IgD-negative memory B cell (primary cell): ENCODE data around the gene MAF. TPM values are rescaled to one million over a fixed set of nuclear protein-coding genes. Genes with fewer than 3 reads are reported as not detected.

Source experiments
- H3K27ac Mint-ChIP-seq, 3 donors: one replicate each; pipeline ENCODE4 v1.8.0; 2020 to 2022; ENCODE audit warnings: mild to moderate bottlenecking in 3 of 3, mixed read lengths in 3 of 3, moderate library complexity in 1 of 3
- H3K27me3 Mint-ChIP-seq: one replicate; pipeline ENCODE4 v1.8.0; 2021; ENCODE audit warnings: mixed read lengths
- H3K36me3 Mint-ChIP-seq: one replicate; pipeline ENCODE4 v1.8.0; 2020; ENCODE audit warnings: mild to moderate bottlenecking, mixed read lengths
- H3K4me1 Mint-ChIP-seq, 3 donors: one replicate each; pipeline ENCODE4 v1.8.0; 2020 to 2022; ENCODE audit warnings: mixed read lengths in 3 of 3, mild to moderate bottlenecking in 1 of 3
- H3K4me3 Mint-ChIP-seq, 4 donors: one replicate each; pipeline ENCODE4 v1.8.0; 2020 to 2022; ENCODE audit warnings: mild to moderate bottlenecking in 4 of 4, mixed read lengths in 4 of 4, moderate library complexity in 3 of 4
- H3K9me3 Mint-ChIP-seq, 3 donors: one replicate each; pipeline ENCODE4 v1.8.0; 2020 to 2021; ENCODE audit warnings: mixed read lengths in 3 of 3, mild to moderate bottlenecking in 1 of 3
- polyA plus RNA-seq: library from polyadenylated mRNA; unstranded; fragments of 300-500 nt; fragmentation: Illumina TruSeq; gene quantifications from one replicate; pipeline ENCODE4 v1.2.3, GENCODE V29; 2021

Gene MAF
- polyA plus RNA-seq, 1 donor from 2014 or later: not detected

DNA sequence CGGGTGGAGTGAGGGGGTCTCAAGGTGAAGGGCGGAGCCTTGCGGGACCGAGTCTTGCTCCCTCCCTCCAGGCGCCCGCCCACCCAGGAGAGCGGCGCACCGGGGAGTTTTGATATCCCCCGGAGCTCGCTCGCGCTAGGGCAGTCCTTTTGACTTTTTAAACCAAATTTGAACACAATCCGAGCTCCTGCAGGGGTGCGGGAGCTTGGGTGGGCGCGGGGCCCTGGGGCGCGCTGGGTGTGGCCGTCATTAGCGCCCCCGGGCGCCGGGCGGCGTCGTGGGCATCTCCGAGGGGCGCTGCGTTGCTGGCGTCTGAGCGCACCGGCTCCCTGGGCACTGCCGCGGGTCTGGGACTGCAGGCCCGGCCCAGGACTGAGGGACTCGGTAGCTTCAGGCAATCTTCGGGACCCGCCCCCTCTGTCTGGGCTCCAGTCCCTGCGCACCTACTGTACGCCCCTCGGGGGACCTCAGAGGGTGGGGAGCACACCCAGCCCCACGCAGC is 10.9 kb downstream of the MAF start:
- no peak overlapping the region for H3K27ac Mint-ChIP-seq
- H3K27me3 Mint-ChIP-seq: peaks cover 25% of the 10 kb centered on the region
- H3K9me3 Mint-ChIP-seq: peaks cover 0 to 1% (median 0%) of the 10 kb centered on the region in 3 donors
- H3K36me3 Mint-ChIP-seq: peaks cover 3% of the 10 kb centered on the region
- H3K4me1 Mint-ChIP-seq: peaks cover 0 to 1% (median 0%) of the 10 kb centered on the region in 3 donors
- H3K4me3 Mint-ChIP-seq: no peak overlapping the region

- peaks cover 0 to 1% (median 0%) of the 10 kb centered on the region in 3 donors for H3K4me1 Mint-ChIP-seq
- peaks cover 4% of the 10 kb centered on the region for H3K36me3 Mint-ChIP-seq
- peaks cover 0 to 3% (median 0%) of the 10 kb centered on the region in 3 donors for H3K9me3 Mint-ChIP-seq
- H3K27me3 Mint-ChIP-seq: peaks cover 21% of the 10 kb centered on the region
- no peak overlapping the region for H3K27ac Mint-ChIP-seq
- H3K4me3 Mint-ChIP-seq: no peak overlapping the region
Observed at GRCh38 chr16:79587897-79588296, 12.6 kb downstream of the MAF start.

GRCh38 chr16:79587296-79587695 is 13.2 kb downstream of the MAF start:
- no peak overlapping the region for H3K4me3 Mint-ChIP-seq
- no peak overlapping the region for H3K27ac Mint-ChIP-seq
- H3K36me3 Mint-ChIP-seq: peaks cover 4% of the 10 kb centered on the region
- H3K4me1 Mint-ChIP-seq: peaks cover 0 to 1% (median 0%) of the 10 kb centered on the region in 3 donors
- H3K27me3 Mint-ChIP-seq: peaks cover 22% of the 10 kb centered on the region
- peaks cover 0 to 3% (median 0%) of the 10 kb centered on the region in 3 donors for H3K9me3 Mint-ChIP-seq

DNA sequence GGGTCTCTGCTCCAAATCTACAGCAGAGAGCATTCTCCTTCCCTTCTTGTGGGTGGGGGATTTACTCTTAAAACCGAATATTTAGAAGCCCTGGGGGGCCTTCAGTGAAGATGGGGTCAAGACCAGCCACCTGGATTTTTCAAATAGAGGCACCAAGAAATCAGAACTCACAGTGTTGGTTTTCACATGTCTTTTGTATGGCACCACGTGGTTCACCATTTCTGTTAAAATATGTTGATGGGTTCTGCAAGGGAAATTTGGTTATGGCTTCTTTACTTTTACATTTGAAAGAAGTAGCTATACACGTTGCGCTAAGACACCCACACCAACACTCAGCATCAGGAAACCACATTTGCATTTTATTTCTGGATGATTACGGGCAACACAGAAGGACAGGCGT is 17.7 kb downstream of the MAF start:
- peaks cover 12% of the 10 kb centered on the region for H3K27me3 Mint-ChIP-seq
- H3K4me3 Mint-ChIP-seq: no peak overlapping the region
- H3K4me1 Mint-ChIP-seq: no peaks in the 10 kb centered on the region
- no peak overlapping the region for H3K27ac Mint-ChIP-seq
- peaks cover 0 to 1% (median 0%) of the 10 kb centered on the region in 3 donors for H3K9me3 Mint-ChIP-seq
- H3K36me3 Mint-ChIP-seq: peaks cover 1% of the 10 kb centered on the region

GRCh38 chr16:79580453-79581191 is 19.9 kb downstream of the MAF start:
- H3K36me3 Mint-ChIP-seq: peaks cover 1% of the 10 kb centered on the region
- peaks cover 0 to 1% (median 0%) of the 10 kb centered on the region in 3 donors for H3K9me3 Mint-ChIP-seq
- no peak overlapping the region for H3K4me3 Mint-ChIP-seq
- H3K27ac Mint-ChIP-seq: no peak overlapping the region
- no peaks in the 10 kb centered on the region for H3K4me1 Mint-ChIP-seq
- H3K27me3 Mint-ChIP-seq: peaks cover 24% of the 10 kb centered on the region

GRCh38 chr16:79576602-79577001 is 23.9 kb downstream of the MAF start:
- Mint-ChIP-seq H3K9me3 (peaks cover 0 to 1% (median 0%) of the 10 kb centered on the region in 3 donors), H3K36me3 (no peaks in the 10 kb centered on the region), H3K4me1 (no peaks in the 10 kb centered on the region), H3K4me3 (no peak overlapping the region), H3K27me3 (peaks cover 34% of the 10 kb centered on the region), H3K27ac (no peak overlapping the region)

DNA sequence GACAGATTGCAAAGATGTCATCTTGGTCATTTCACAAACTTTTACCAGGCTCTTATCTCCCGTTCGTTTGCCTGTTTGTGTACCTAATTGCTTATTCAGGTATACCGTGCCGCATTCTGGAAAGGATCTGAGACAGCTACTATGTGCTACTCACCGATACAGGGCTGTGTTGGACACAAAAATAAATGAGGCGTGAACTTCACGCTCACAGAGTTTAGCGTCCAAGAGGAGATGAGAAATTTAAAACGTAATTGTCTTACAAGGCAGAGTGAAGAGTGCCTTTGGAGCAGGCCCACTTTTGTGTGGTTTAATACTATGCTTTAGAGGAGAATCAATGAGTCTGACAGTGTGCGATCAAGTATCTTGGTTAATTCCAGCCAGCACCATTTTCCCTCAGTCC is 26.7 kb downstream of the MAF start:
- H3K27ac Mint-ChIP-seq: no peak overlapping the region
- H3K27me3 Mint-ChIP-seq: peaks cover 32% of the 10 kb centered on the region
- no peak overlapping the region for H3K4me3 Mint-ChIP-seq
- no peaks in the 10 kb centered on the region for H3K4me1 Mint-ChIP-seq
- no peaks in the 10 kb centered on the region for H3K36me3 Mint-ChIP-seq
- H3K9me3 Mint-ChIP-seq: peaks cover 0 to 1% (median 0%) of the 10 kb centered on the region in 3 donors

GRCh38 chr16:79573071-79573470 is 27.5 kb downstream of the MAF start:
- no peaks in the 10 kb centered on the region for H3K36me3 Mint-ChIP-seq

GRCh38 chr16:79571903-79572535 is 28.5 kb downstream of the MAF start:
- H3K4me3 Mint-ChIP-seq: no peak overlapping the region
- H3K4me1 Mint-ChIP-seq: no peaks in the 10 kb centered on the region
- H3K9me3 Mint-ChIP-seq: peaks cover 0 to 1% (median 0%) of the 10 kb centered on the region in 3 donors
- H3K27me3 Mint-ChIP-seq: peaks cover 31% of the 10 kb centered on the region
- no peak overlapping the region for H3K27ac Mint-ChIP-seq
- H3K36me3 Mint-ChIP-seq: no peaks in the 10 kb centered on the region

More at GRCh38 chr16:79573071-79573470, 27.5 kb downstream of the MAF start:
- Mint-ChIP-seq H3K9me3 (peaks cover 0 to 1% (median 0%) of the 10 kb centered on the region in 3 donors), H3K27me3 (peaks cover 32% of the 10 kb centered on the region), H3K27ac (no peak overlapping the region), H3K4me3 (no peak overlapping the region), H3K4me1 (no peaks in the 10 kb centered on the region)

- Mint-ChIP-seq H3K36me3 (no peaks in the 10 kb centered on the region), H3K27ac (no peak overlapping the region), H3K4me1 (no peaks in the 10 kb centered on the region), H3K27me3 (peaks cover 24% of the 10 kb centered on the region), H3K9me3 (peaks cover 0 to 1% (median 0%) of the 10 kb centered on the region in 3 donors), H3K4me3 (no peak overlapping the region)
Observed at GRCh38 chr16:79571065-79571902, 29.3 kb downstream of the MAF start.

DNA sequence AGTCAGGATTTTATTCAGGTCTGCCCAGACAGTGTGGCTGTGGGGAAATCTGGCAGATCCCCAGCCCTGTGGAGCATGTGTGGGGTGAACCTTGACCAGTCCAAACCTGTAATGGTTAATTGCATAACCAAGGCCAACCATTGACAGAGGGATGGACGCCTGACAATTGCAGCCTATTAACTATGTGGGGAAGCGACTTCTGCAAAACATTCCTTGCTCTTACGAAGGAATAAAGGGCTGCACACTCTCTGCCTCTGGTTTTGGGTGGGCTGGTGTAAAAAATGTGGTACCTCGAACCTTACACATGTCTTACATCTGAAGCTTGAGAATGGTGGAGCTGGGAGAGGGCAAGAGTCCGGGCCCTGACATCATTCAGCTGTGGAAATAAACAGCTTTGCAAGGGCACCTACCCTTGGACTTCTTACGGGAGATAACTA is 35.8 kb downstream of the MAF start:
- no peaks in the 10 kb centered on the region for H3K36me3 Mint-ChIP-seq
- H3K4me1 Mint-ChIP-seq: no peaks in the 10 kb centered on the region
- H3K27me3 Mint-ChIP-seq: peaks cover 5% of the 10 kb centered on the region
- no peak overlapping the region for H3K4me3 Mint-ChIP-seq
- peaks cover 0 to under 1% (median 0%) of the 10 kb centered on the region in 3 donors for H3K9me3 Mint-ChIP-seq
- H3K27ac Mint-ChIP-seq: no peak overlapping the region

GRCh38 chr16:79563921-79564320 is 36.6 kb downstream of the MAF start:
- H3K4me3 Mint-ChIP-seq: no peak overlapping the region
- H3K36me3 Mint-ChIP-seq: no peaks in the 10 kb centered on the region
- H3K27ac Mint-ChIP-seq: no peak overlapping the region
- peaks cover 0 to 1% (median 0%) of the 10 kb centered on the region in 3 donors for H3K9me3 Mint-ChIP-seq
- no peaks in the 10 kb centered on the region for H3K4me1 Mint-ChIP-seq
- H3K27me3 Mint-ChIP-seq: peaks cover 5% of the 10 kb centered on the region

DNA sequence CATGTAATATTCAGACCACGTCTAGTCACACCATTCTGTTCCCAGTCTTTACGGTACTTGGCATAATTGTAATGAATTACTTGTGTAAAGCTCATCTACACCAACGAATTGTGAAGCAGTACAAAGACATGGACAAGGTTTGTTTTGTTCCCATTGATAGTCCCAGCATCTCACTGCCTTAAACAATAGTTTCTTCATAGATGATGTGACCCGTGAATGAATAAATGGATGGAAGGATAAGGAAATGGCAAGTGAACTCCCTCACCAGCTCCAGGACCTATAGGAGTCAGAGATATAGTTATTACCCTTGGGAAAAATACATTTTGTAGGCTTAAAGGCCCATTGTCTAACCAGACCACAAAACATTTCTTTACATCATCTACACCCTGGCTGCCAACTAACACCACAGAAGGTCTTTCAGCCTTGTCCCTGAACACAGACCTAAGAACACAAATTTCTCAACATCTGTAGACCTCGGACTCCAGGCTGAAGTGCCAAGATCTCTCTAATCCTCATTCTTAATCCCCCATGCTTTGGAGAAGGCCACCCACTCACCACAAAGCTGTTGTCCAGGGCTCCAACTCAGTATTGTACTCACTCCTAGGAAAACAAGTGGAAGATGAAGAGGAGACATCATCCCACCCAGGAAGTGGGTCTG is 38.2 kb downstream of the MAF start:
- Mint-ChIP-seq H3K9me3 (peaks cover 0 to 3% (median 0%) of the 10 kb centered on the region in 3 donors), H3K27ac (no peak overlapping the region), H3K36me3 (no peaks in the 10 kb centered on the region), H3K4me3 (no peak overlapping the region), H3K27me3 (peaks cover 5% of the 10 kb centered on the region), H3K4me1 (no peaks in the 10 kb centered on the region)

DNA sequence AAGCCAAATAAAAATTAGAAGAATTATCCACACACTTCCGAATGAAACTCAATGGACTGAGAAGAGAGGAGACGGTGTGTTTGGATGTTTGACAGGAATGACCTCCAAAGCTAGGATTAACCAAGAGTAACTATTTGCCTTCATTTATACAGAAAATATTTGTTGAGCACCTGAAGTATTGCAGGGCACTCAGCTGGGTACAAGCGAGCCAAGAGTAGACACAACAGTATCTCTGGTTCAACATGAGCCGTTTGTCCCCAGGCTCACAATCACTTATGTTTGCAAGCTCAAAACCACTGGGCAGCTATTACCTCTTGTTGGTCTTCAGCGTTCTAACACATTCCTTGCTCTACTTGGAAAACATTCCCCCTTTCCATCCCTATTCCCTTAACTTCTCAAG is 38.8 kb downstream of the MAF start:
- Mint-ChIP-seq H3K36me3 (no peaks in the 10 kb centered on the region), H3K9me3 (peaks cover 0 to 4% (median 0%) of the 10 kb centered on the region in 3 donors)

More for the DNA sequence above, 38.8 kb downstream of the MAF start:
- H3K4me1 Mint-ChIP-seq: no peaks in the 10 kb centered on the region
- H3K27me3 Mint-ChIP-seq: peaks cover 6% of the 10 kb centered on the region
- no peak overlapping the region for H3K27ac Mint-ChIP-seq
- no peak overlapping the region for H3K4me3 Mint-ChIP-seq
